Colonic mucosa (tissue), 4 donors: ENCODE data around the gene IL32. TPM values are rescaled to one million over a fixed set of nuclear protein-coding genes. Genes with fewer than 3 reads are reported as not detected.
"Not testable (repeated sequence)": the region's sequence is repeated elsewhere in the genome, so short reads cannot be mapped to it uniquely, and the experiment has no call there.

Experiments used
- DNase-seq: peaks from one replicate; pipeline ENCODE4 v3.0.0-alpha.2; 2020
- H3K27ac ChIP-seq: fragments of 200-600 bp; one replicate; pipeline ENCODE4 v1.8.0; 2021
- H3K27me3 ChIP-seq: fragments of 200-600 bp; one replicate; pipeline ENCODE4 v1.8.0; 2021
- H3K36me3 ChIP-seq: fragments of 200-600 bp; one replicate; pipeline ENCODE4 v1.8.0; 2021
- H3K4me1 ChIP-seq: fragments of 200-600 bp; one replicate; pipeline ENCODE4 v1.8.0; 2021; ENCODE audit warnings: mild to moderate bottlenecking
- H3K4me3 ChIP-seq: fragments of 200-600 bp; one replicate; pipeline ENCODE4 v1.8.0; 2021
- H3K9ac ChIP-seq, 2 donors: one replicate each; pipeline ENCODE4 v1.7.0; 2013; ENCODE audit warnings: control low read depth in 2 of 2, low read depth in 2 of 2, low read length in 2 of 2
- H3K9me3 ChIP-seq: fragments of 200-600 bp; one replicate; pipeline ENCODE4 v1.8.0; 2021
- CTCF ChIP-seq: fragments of 200-600 bp; IDR thresholded peaks from one replicate; pipeline ENCODE4 v1.8.0; 2022; ENCODE audit warnings: antibody characterized with exemption, mild to moderate bottlenecking
- intact Hi-C: fragments of 100-400 bp; cut with DNase I; formaldehyde crosslinking; loops from one replicate; pipeline ENCODE4 v1.14.1; 2022
- total RNA-seq, 2 donors: library from RNA; stranded (reverse); fragmentation: NEBNext Ultra II Directional in 1 of 2; extraction: Animal tissue kit (Norgen Biotek cat#: 25700) in 1 of 2; gene quantifications; one replicate each; pipeline ENCODE4 v1.2.1, GENCODE V29; 2021
- donor health status: healthy.
- donor health status: DM: no; HTN: no; CAD: no.
- donor health status: DM: no; HTN: no; CAD: no.

IL32 gene
- total RNA-seq, 2 donors from 2014 or later, result 256 to 329 TPM

DNA sequence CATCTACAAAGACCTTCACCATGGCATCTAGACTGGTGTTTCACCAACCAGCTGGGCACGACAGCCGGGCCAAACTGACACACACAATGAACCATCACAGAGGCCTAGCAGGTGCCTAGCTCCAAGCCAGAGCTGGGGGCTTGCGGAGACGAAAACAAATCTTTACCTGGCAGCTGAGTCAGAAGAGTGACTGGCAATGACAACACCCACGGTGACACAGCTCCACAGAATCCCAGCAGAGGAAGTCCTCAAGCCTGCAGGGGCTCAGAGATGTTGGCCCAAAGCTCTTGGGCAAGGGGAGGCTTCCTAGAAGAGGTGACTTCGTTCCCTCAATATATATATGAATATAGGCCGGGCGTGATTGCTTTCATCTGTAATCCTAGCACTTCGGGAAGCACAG, 13.9 kb upstream of the IL32 start:
- no peak overlapping the region for H3K27ac ChIP-seq
- H3K9ac ChIP-seq, result no peak overlapping the region
- H3K4me3 ChIP-seq, result no peak overlapping the region
- H3K36me3 ChIP-seq, result no peaks in the 10 kb centered on the region
- no peaks in the 10 kb centered on the region for H3K4me1 ChIP-seq
- DNase-seq, result no peak
- no peaks in the 10 kb centered on the region for H3K9me3 ChIP-seq
- intact Hi-C loops, result no loop called here
- no peak for TF ChIP-seq CTCF
- H3K27me3 ChIP-seq, result peaks cover 23% of the 10 kb centered on the region

GRCh38 chr16:3052571-3053329, 12.7 kb upstream of the IL32 start:
- H3K36me3 ChIP-seq, intact Hi-C loops, H3K9ac ChIP-seq, H3K9me3 ChIP-seq, H3K27ac ChIP-seq, H3K4me1 ChIP-seq, H3K4me3 ChIP-seq, DNase-seq: not testable (repeated sequence)
- peaks cover 12% of the 10 kb centered on the region for H3K27me3 ChIP-seq

GRCh38 chr16:3053330-3053710, 12.1 kb upstream of the IL32 start:
- intact Hi-C loops, H3K27ac ChIP-seq, DNase-seq, H3K4me3 ChIP-seq, H3K9me3 ChIP-seq, H3K36me3 ChIP-seq, H3K4me1 ChIP-seq, H3K9ac ChIP-seq: not testable (repeated sequence)
- peaks cover 12% of the 10 kb centered on the region for H3K27me3 ChIP-seq

GRCh38 chr16:3054965-3055733, 10.3 kb upstream of the IL32 start:
- Histone ChIP-seq H3K9ac (no peak overlapping the region), H3K4me1 (peaks cover 11% of the 10 kb centered on the region), H3K36me3 (no peaks in the 10 kb centered on the region), H3K27ac (no peak overlapping the region), H3K4me3 (no peak overlapping the region), H3K9me3 (no peaks in the 10 kb centered on the region), H3K27me3 (peaks cover 3% of the 10 kb centered on the region)
- no peak for DNase-seq
- no peak for TF ChIP-seq CTCF
- intact Hi-C loops, result loop anchor here (5.0 kb wide), 1 partner anchor 72 kb away; no protein-coding TSS in a partner anchor

GRCh38 chr16:3055734-3056115, 9.7 kb upstream of the IL32 start:
- not testable (repeated sequence) for H3K27ac ChIP-seq, H3K4me3 ChIP-seq, DNase-seq, H3K27me3 ChIP-seq, H3K9me3 ChIP-seq, H3K36me3 ChIP-seq, H3K9ac ChIP-seq
- H3K4me1 ChIP-seq, result peaks cover 12% of the 10 kb centered on the region
- intact Hi-C loops, result loop anchor here (5.0 kb wide), 1 partner anchor 72 kb away; no protein-coding TSS in a partner anchor

- Histone ChIP-seq H3K27me3 (no peaks in the 10 kb centered on the region), H3K4me3 (no peak overlapping the region), H3K36me3 (no peaks in the 10 kb centered on the region), H3K9ac (no peak overlapping the region), H3K4me1 (peaks cover 12% of the 10 kb centered on the region), H3K27ac (no peak overlapping the region), H3K9me3 (no peaks in the 10 kb centered on the region)
- no peak for TF ChIP-seq CTCF
- intact Hi-C loops, result loop anchor here (5.0 kb wide), 1 partner anchor 71 kb away; no protein-coding TSS in a partner anchor
- no peak for DNase-seq
These were observed 8.9 kb upstream of the IL32 start for GRCh38 chr16:3056336-3057180.
